Endometrium (tissue), 2 donors: ENCODE data around the gene EHMT1.
A peak's percentile ranks its signal among the peaks of the same experiment; 100 is the strongest.

Source experiments
- FAIRE-seq: peaks from 2 replicates; lab custom pipeline; 2012; peaks lifted over from hg19 to GRCh38; lab: Jason Lieb, UNC
- donor health status: control.
- donor health status: control.

EHMT1 gene

GRCh38 chr9:137674307-137674975, 55.6 kb downstream of the EHMT1 start:
- FAIRE-seq = no peak

- no peak for FAIRE-seq
Measured at GRCh38 chr9:137674976-137675320, 56.1 kb downstream of the EHMT1 start.

- FAIRE-seq = no peak
Measured at GRCh38 chr9:137676998-137677397, 58.2 kb downstream of the EHMT1 start.

GRCh38 chr9:137678202-137678601, 59.4 kb downstream of the EHMT1 start:
- FAIRE-seq = no peak

- FAIRE-seq = no peak
Measured at GRCh38 chr9:137679249-137679648, 60.4 kb downstream of the EHMT1 start.

GRCh38 chr9:137679695-137680305, 61.0 kb downstream of the EHMT1 start:
- no peak for FAIRE-seq

- FAIRE-seq = no peak
Measured at GRCh38 chr9:137680444-137681358, 61.9 kb downstream of the EHMT1 start.

GRCh38 chr9:137682428-137683105, 63.8 kb downstream of the EHMT1 start:
- FAIRE-seq = no peak

- FAIRE-seq = no peak
Measured at GRCh38 chr9:137683262-137683864, 64.6 kb downstream of the EHMT1 start.

GRCh38 chr9:137685035-137685740, 66.4 kb downstream of the EHMT1 start:
- no peak for FAIRE-seq

- peak; percentile 76 for FAIRE-seq
Measured at GRCh38 chr9:137685741-137686420, 67.1 kb downstream of the EHMT1 start.

- FAIRE-seq = no peak
Measured at GRCh38 chr9:137688261-137688660, 69.5 kb downstream of the EHMT1 start.

GRCh38 chr9:137688725-137689124, 69.9 kb downstream of the EHMT1 start:
- no peak for FAIRE-seq

GRCh38 chr9:137689745-137690529, 71.1 kb downstream of the EHMT1 start:
- FAIRE-seq = no peak

- FAIRE-seq = no peak
Measured at GRCh38 chr9:137690930-137691645, 72.3 kb downstream of the EHMT1 start.

GRCh38 chr9:137691646-137692351, 73.0 kb downstream of the EHMT1 start:
- FAIRE-seq = no peak

GRCh38 chr9:137694236-137694959, 75.6 kb downstream of the EHMT1 start:
- FAIRE-seq = no peak
